GM13976 (cell line): ENCODE results near the gene SYCE1.
"Not testable (repeated sequence)": the region's sequence is repeated elsewhere in the genome, so short reads cannot be mapped to it uniquely, and the experiment has no call there.

ENCODE experiments used
- DNase-seq: peaks from one replicate; pipeline ENCODE4 v3.0.0; 2012; ENCODE audit warnings: low spot score
- CTCF ChIP-seq: IDR thresholded peaks from 2 replicates; pipeline ENCODE4 v1.5.1; 2012; ENCODE audit warnings: borderline replicate concordance, mild to moderate bottlenecking; ENCODE audit not compliant: insufficient read depth; ENCODE audit errors: extremely low read depth, missing control alignments, control extremely low read depth
- in situ Hi-C: fragments of 300-500 bp; cut with MboI; formaldehyde crosslinking; loops from one replicate; pipeline ENCODE4 v1.12.0; 2022; ENCODE audit warnings: low sequenced_read_pairs, mixed read lengths, inconsistent platforms; ENCODE audit not compliant: unreplicated experiment

SYCE1 gene

GRCh38 chr10:133555521-133555920, 9.9 kb downstream of the SYCE1 start:
- in situ Hi-C loops, result no loop called here
- no peak for DNase-seq
- TF ChIP-seq CTCF, result no peak

- DNase-seq, result no peak
- no peak for TF ChIP-seq CTCF
- in situ Hi-C loops, result no loop called here
These were observed 10.8 kb downstream of the SYCE1 start for GRCh38 chr10:133554600-133554999.

GRCh38 chr10:133544506-133544905, 20.9 kb downstream of the SYCE1 start:
- in situ Hi-C loops, result no loop called here
- no peak for TF ChIP-seq CTCF

GRCh38 chr10:133541441-133541975, 23.9 kb downstream of the SYCE1 start:
- DNase-seq, result not testable (repeated sequence)

More at GRCh38 chr10:133544506-133544905, 20.9 kb downstream of the SYCE1 start:
- DNase-seq, result no peak

GRCh38 chr10:133537546-133538545, 27.5 kb downstream of the SYCE1 start:
- no peak for DNase-seq
- in situ Hi-C loops, result no loop called here
- no peak for TF ChIP-seq CTCF

More at GRCh38 chr10:133541441-133541975, 23.9 kb downstream of the SYCE1 start:
- in situ Hi-C loops, result not testable (repeated sequence)

- TF ChIP-seq CTCF, result no peak
- in situ Hi-C loops, result no loop called here
- DNase-seq, result no peak
These were observed 29.2 kb downstream of the SYCE1 start for GRCh38 chr10:133536198-133536597.

- no peak for DNase-seq
- no peak for TF ChIP-seq CTCF
- in situ Hi-C loops, result no loop called here
These were observed 31.0 kb downstream of the SYCE1 start for GRCh38 chr10:133534417-133534816.
